ENCODE data around the gene CNNM3. TPM values are rescaled to one million over a fixed set of nuclear protein-coding genes. Genes with fewer than 3 reads are reported as not detected.
A peak's percentile ranks its signal among the peaks of the same experiment; 100 is the strongest.

The CNNM3 gene
- total RNA-seq, 4 donors from 2014 or later, result 12.6 to 28.3 (median 16.5) TPM

GRCh38 chr2:96879545-96880040 is 63.5 kb downstream of the CNNM3 start:
- H3K9me3 ChIP-seq, result no peaks in the 10 kb centered on the region
- peaks cover 55% of the 10 kb centered on the region for H3K4me1 ChIP-seq
- DNase-seq (ENCODE audit: low spot score in 2 of 2), result no peak
- H3K36me3 ChIP-seq, result no peaks in the 10 kb centered on the region
- 100% methylated on average over 4 of the region's 18 CpGs for WGBS
- TF ChIP-seq, protein P1, sequence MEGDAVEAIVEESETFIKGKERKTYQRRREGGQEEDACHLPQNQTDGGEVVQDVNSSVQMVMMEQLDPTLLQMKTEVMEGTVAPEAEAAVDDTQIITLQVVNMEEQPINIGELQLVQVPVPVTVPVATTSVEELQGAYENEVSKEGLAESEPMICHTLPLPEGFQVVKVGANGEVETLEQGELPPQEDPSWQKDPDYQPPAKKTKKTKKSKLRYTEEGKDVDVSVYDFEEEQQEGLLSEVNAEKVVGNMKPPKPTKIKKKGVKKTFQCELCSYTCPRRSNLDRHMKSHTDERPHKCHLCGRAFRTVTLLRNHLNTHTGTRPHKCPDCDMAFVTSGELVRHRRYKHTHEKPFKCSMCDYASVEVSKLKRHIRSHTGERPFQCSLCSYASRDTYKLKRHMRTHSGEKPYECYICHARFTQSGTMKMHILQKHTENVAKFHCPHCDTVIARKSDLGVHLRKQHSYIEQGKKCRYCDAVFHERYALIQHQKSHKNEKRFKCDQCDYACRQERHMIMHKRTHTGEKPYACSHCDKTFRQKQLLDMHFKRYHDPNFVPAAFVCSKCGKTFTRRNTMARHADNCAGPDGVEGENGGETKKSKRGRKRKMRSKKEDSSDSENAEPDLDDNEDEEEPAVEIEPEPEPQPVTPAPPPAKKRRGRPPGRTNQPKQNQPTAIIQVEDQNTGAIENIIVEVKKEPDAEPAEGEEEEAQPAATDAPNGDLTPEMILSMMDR (IDR thresholded peaks at IDR 0.05), result no peak
- TF ChIP-seq POLR2A (IDR thresholded peaks at IDR 0.05), result no peak
- no peak for TF ChIP-seq POLR2AphosphoS5 (IDR thresholded peaks at IDR 0.05)
- no peak for TF ChIP-seq EP300 (IDR thresholded peaks at IDR 0.05)
- H3K27me3 ChIP-seq, result no peaks in the 10 kb centered on the region
- no peak overlapping the region for H3K27ac ChIP-seq
- H3K4me3 ChIP-seq, result no peak overlapping the region

DNA sequence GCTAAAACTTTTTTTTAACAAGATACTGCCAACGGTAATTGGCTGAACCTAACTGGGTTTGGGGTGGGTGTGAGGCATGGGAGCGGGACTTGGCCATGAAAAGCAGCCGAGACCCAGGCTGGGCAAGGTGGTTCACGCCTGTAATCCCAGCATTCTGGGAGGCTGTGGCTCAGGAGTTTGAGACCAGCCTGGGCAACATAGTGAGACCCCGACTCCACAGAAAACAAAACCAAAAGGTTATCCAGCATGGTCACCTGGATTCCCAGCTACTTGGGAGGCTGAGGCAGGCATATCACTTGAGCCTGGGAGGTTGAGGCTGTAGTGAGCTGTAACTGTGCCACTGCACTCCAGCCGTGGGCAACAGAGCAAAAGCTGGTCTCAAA is 64.8 kb downstream of the CNNM3 start:
- no peak for TF ChIP-seq EP300 (IDR thresholded peaks at IDR 0.05)
- TF ChIP-seq, protein P1 (IDR thresholded peaks at IDR 0.05), result no peak
- no peak for TF ChIP-seq POLR2A (IDR thresholded peaks at IDR 0.05)
- no peak for TF ChIP-seq POLR2AphosphoS5 (IDR thresholded peaks at IDR 0.05)
- Histone ChIP-seq H3K27ac (no peak overlapping the region), H3K27me3 (no peaks in the 10 kb centered on the region), H3K4me3 (no peak overlapping the region), H3K9me3 (no peaks in the 10 kb centered on the region), H3K36me3 (no peaks in the 10 kb centered on the region), H3K4me1 (peaks cover 51% of the 10 kb centered on the region)
- 90% methylated on average over 6 of the region's 6 CpGs for WGBS
- no peak for DNase-seq (ENCODE audit: low spot score in 2 of 2)

DNA sequence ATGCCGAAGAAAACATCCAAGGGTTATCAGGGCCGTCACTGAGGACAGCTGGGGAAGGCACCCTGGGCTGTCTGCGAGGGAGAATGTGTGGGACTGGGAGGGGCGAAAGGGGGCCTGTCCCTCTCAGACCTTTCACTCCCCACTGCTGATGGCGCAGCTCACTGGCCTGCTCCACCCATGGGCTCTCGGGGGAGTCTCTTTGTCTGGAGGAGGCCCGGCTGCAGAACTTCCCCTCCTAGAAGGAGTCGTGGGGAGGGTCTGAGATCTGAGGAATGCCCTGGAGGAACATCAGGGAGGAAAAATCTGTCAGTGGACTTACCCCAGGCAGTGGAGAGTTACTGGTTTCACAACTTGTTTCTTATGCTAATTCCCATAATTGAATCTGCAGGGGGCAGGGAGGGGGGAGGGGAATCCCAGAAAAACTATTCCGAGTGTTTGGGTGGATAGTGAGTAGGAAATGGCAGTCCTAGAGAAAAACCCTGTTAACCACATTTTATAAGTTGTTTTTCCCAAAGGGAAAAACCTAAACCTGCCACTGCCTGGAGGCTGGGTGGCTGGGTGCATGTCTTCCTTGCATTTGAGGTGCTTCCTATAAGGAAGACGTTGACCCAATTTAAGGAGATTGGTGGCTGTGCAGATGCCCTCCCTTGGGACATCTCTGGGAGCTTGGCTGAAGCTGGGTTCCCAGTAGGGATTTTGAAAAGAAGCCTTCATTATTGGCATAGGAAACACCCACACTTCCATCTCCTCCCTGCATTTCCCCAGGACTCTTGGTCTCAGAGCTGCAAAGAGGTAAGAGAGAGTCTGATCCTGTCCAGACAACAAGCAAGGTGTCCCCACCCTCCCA is 65.5 kb downstream of the CNNM3 start:
- H3K27ac ChIP-seq, result peak overlapping the region; percentile 46
- peaks cover 56% of the 10 kb centered on the region for H3K4me1 ChIP-seq
- no peak for DNase-seq (ENCODE audit: low spot score in 2 of 2)

DNA sequence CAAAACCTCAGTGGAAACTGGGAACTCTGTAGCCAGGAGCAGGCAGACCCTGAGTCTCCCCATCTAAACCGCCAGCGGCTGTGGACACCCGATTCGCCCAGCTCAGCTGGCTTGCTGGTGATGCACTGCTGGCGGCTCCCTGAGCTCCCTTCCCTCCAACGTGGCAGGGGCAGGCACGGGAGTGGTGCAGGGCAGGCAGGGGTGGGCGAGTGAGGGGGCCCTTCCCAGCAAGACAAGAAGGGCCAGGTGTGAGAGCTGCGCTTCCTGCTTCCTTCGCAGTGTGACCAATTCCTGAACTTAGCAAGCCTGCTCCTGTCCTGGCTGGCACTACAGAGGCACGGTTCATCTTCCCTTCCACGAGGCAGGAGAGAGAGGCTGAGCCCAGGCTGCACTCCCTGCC is 66.2 kb downstream of the CNNM3 start:
- Histone ChIP-seq H3K4me1 (peaks cover 62% of the 10 kb centered on the region), H3K27me3 (no peaks in the 10 kb centered on the region), H3K4me3 (no peak overlapping the region), H3K36me3 (no peaks in the 10 kb centered on the region), H3K27ac (peak overlapping the region; percentile 46), H3K9me3 (no peaks in the 10 kb centered on the region)
- TF ChIP-seq, protein P1 (IDR thresholded peaks at IDR 0.05), result no peak
- no peak for TF ChIP-seq POLR2AphosphoS5 (IDR thresholded peaks at IDR 0.05)
- no peak for TF ChIP-seq EP300 (IDR thresholded peaks at IDR 0.05)
- TF ChIP-seq POLR2A (IDR thresholded peaks at IDR 0.05), result no peak
- no peak for DNase-seq (ENCODE audit: low spot score in 2 of 2)
- 49% methylated on average over 12 of the region's 12 CpGs for WGBS

More for the DNA sequence above, 65.5 kb downstream of the CNNM3 start:
- H3K4me3 ChIP-seq, result no peak overlapping the region
- H3K36me3 ChIP-seq, result no peaks in the 10 kb centered on the region
- TF ChIP-seq POLR2AphosphoS5 (IDR thresholded peaks at IDR 0.05) (no peak), POLR2A (IDR thresholded peaks at IDR 0.05) (no peak), EP300 (IDR thresholded peaks at IDR 0.05) (no peak)
- TF ChIP-seq, protein P1 (IDR thresholded peaks at IDR 0.05), result no peak
- no peaks in the 10 kb centered on the region for H3K9me3 ChIP-seq
- 64% methylated on average over 10 of the region's 10 CpGs for WGBS
- H3K27me3 ChIP-seq, result no peaks in the 10 kb centered on the region

DNA sequence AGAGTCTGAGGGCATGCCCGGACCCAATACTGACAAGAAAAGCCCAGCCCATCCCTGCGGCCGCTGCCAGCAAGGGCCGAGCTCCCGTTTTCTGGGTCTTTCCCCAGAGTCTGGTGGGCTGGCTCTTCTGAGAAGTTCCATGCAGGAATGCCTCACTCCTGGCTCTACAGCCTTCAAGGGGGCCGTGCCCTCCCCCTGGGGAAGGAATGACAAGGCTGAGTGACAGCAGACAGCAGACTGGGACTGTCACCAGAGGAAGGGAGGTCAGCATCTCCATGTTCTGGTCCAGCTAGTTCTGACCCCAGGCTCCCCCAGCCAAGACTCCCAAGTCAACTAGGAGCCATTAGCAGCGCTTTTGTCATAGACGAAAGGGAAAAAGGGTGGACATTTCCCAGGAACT is 66.8 kb downstream of the CNNM3 start:
- Histone ChIP-seq H3K9me3 (no peaks in the 10 kb centered on the region), H3K27ac (peak overlapping the region; percentile 46), H3K4me1 (peaks cover 65% of the 10 kb centered on the region), H3K36me3 (no peaks in the 10 kb centered on the region), H3K4me3 (no peak overlapping the region), H3K27me3 (no peaks in the 10 kb centered on the region)
- no peak for TF ChIP-seq POLR2A (IDR thresholded peaks at IDR 0.05)
- TF ChIP-seq, protein P1 (IDR thresholded peaks at IDR 0.05), result no peak
- TF ChIP-seq POLR2AphosphoS5 (IDR thresholded peaks at IDR 0.05), result no peak
- no peak for TF ChIP-seq EP300 (IDR thresholded peaks at IDR 0.05)
- 63% methylated on average over 4 of the region's 8 CpGs for WGBS
- DNase-seq (ENCODE audit: low spot score in 2 of 2), result no peak

Data from suprapubic skin (tissue), 4 donors.